ENCODE data around the gene GFRA1.

The GFRA1 gene, protein sequence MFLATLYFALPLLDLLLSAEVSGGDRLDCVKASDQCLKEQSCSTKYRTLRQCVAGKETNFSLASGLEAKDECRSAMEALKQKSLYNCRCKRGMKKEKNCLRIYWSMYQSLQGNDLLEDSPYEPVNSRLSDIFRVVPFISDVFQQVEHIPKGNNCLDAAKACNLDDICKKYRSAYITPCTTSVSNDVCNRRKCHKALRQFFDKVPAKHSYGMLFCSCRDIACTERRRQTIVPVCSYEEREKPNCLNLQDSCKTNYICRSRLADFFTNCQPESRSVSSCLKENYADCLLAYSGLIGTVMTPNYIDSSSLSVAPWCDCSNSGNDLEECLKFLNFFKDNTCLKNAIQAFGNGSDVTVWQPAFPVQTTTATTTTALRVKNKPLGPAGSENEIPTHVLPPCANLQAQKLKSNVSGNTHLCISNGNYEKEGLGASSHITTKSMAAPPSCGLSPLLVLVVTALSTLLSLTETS

GRCh38 chr10:116272440-116273283, at the start of gene GFRA1:
TSS of gene GFRA1 (minus strand) at chr10:116273206. CDS start at chr10:116272029, 1,177 bp downstream.
- peak; percentile 1 for DNase-seq

GRCh38 chr10:116316503-116316902, 43.5 kb upstream of the GFRA1 start:
- peak; percentile 1 for DNase-seq

DNA sequence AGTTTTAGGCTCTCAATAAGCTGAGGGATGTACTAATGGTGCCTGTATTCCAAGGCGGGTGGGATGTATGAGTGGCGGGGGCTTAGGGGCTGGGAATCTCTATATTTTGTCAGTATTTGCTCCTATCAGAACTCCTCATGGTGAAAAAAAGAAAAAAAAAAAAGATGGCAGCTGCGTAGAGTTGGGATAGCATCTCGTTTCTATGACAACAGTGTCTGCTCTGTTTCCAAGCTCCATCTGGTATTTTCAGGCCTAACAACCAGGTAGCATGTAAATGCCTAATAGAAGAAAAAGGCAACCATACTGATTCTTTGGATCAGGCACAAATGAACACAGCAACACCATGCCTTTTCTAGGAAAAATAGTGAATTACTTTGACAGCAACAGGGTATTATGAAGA, 39.5 kb upstream of the GFRA1 start:
- DNase-seq: no peak

DNA sequence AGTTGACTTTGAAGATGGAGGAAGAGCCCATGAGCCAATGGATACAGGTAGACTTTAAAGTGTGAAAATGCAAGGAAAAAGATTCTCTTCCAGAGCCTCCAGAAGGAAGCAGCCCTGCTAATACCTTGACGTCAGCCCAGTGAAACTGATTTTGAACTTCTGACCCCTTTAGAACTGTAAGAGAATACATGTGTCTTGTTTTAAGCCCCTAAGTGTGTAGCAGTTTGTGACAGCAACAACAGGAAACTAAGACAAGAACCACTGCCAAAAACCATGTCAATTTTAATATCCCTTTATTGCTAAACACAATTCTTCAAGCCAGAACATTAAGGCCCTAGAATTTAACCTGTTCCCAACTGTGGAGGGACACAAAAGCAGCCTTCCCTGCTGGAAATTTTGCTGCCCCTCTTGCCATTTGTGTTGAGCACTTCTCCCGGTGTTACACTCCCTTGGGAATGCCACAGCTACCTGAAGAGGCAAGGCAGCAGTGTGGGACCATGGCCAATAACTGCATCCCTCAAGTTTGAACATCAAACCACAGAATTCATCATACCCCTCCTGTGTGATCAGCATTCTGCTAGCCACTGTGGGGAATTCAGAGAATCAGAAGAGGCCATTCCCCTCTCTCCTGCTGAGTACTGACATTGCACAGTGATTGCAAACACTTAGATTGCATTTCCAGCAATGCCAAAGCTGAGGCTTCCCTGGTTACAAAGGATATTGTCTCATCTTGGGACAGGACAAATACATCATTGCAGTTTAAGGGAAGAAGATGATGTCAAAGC, 38.9 kb upstream of the GFRA1 start:
- no peak for DNase-seq

DNA sequence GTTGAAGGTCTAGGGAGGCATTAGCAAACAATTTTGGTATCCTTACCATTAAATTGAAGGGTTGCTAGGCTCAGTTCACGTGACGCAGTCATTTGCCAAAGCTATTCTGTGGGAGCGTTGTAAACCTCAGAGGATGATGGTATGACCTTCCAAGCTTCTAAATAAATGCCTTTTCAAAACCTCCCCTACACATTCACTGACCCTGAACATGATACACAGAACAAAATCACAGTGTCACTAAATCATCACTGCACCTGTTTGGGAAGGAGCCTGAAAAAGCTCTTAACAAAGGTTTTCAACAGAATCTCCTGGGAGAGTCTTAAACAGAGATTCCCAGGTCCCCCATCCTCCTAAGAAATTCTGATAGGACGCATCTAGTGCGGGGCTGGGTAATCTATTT, 38.0 kb upstream of the GFRA1 start:
- no peak for DNase-seq

DNA sequence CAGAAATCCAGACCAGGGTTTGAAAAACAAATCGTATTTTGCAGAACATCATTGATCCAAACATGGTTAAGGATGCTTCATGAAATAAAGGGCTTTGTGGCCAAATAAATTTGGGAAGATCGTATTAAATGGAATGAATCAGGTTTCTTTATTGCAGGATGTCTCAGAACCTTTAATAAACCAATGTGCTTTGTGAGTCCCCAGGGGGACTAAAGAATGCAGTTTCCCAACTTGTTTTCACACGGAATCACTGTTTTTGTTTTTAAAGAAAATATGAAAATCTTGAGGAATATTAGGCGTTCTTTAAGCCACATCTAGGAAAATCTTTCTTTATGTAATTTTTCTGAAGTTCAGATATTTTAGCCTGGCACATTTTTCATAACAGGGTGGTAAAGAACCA, 34.4 kb upstream of the GFRA1 start:
- no peak for DNase-seq

DNA sequence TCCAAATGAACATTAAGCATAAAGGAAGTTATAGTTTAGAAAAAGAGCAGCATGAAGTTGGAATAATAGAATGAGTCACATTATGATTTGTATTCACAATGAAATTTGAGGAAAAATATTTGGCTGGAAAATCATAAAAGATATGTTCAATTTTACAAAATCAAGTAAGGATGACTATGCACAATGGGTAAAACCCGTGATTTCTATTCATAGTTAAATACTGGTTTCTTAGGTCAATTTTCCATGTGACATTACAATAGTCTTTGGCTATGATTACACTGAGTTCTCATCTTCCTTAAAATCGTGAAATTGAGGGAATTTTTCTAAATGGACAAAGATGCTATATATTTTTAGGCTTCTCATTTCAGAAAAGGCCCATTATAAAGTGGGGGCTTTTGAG, 33.8 kb upstream of the GFRA1 start:
- DNase-seq: no peak

DNA sequence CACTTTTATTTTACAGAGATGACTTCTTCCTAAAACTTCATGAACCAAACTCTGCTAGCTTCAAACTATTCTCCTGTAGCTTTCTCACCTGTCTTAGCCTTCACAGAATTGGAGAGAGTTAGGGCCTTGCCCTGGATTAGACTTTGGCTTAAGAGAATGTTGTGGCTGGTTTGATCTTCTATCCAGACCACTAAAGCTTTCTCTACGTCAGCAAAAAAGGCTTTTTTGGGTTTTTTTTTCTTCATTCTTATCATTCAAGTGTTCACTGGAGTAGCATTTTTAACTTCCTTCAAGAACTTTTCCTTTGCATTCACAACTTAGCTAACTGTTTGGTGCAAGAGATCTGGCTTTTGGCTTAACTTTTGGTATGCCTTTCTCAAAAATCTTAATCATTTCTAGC, 31.9 kb upstream of the GFRA1 start:
- no peak for DNase-seq

DNA sequence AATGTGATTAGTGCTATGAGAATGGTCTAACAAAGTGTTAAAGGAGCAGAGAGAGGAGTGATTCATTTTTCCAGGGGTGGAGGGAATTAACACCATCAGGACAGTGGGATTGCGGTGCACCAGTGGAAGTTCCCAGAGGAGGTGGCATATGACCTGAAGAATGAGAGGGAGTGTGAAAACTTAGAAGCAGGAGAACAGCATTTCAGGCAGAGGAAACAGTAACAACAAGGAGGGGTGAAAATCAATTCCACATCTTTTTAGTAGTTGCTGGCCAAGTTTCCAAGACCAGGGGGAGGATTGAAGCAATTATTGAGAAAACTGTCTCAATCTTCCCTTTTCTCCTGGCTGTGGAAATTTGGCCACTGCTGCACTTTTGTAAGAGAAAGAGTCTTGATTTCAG, 27.5 kb upstream of the GFRA1 start:
- no peak for DNase-seq

GRCh38 chr10:116298586-116298985, 25.6 kb upstream of the GFRA1 start:
- no peak for DNase-seq

GRCh38 chr10:116296291-116296721, 23.3 kb upstream of the GFRA1 start:
- DNase-seq: no peak

DNA sequence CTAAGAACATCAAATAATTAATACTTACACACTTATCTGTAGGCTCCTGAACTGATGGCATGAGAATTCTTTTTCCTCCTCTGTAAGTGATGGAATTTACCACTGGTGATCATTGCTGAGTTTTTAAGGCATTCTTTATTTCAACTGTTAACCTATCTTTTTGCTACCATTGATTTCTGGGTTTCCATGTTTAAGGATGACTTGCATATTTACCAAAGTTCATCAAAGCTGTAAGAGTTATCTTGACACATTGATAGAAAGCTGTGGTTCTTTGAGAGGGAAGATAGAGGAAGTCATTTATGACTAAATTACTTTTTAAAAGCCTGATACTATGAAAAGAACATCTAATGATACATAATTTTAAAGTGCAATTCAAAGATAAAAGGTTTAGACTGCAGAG, 19.5 kb upstream of the GFRA1 start:
- no peak for DNase-seq

DNA sequence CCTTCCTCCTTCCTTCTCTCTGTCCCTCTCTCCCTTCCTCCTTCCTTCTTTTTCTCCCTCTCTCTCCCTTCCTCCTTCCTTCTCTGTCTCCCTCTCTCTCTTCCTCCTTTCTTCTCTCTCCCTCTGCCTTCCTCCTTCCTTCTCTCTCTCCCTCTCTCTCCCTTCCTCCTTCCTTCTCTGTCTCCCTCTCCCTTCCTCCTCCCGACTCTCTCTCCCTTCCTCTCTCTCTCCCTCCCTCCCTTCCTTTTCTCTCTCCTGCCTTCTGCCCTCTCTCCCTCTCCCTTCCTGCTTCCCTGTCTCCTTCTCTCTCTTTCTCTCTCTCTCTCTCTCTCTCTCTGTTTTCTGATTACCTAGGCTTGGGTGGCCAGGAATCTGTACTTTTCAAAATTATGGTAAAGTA, 16.6 kb upstream of the GFRA1 start:
- DNase-seq: no peak

DNA sequence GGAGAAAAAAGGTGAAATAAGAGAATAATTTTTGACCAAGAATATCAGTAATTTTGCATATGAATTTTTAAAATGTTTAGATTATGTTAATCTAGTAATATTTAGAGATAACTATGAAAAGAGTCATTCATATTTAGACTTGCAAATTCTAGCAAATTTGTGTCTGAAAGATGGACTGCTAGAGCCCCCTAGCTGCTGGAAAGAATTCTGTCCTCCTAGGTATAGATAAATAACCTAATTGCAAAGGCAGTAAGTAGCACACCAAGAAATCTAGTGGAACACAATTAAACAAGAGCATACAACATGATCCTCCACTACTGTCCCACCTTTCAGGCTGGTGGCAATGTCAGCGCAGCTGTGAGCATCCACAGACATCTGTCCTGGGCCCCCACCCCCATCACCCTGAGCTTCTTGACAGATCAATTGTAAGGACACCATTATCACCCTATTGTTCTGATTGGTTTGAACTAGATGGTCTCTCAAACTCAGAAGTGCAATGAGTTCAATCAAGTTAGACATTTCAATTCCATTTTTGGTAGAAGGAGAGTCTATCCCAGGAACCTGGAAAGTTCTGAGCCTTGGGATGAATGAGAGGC, 15.0 kb upstream of the GFRA1 start:
- DNase-seq: peak; percentile 62

- no peak for DNase-seq
Measured at GRCh38 chr10:116286626-116287200, 13.7 kb upstream of the GFRA1 start.

DNA sequence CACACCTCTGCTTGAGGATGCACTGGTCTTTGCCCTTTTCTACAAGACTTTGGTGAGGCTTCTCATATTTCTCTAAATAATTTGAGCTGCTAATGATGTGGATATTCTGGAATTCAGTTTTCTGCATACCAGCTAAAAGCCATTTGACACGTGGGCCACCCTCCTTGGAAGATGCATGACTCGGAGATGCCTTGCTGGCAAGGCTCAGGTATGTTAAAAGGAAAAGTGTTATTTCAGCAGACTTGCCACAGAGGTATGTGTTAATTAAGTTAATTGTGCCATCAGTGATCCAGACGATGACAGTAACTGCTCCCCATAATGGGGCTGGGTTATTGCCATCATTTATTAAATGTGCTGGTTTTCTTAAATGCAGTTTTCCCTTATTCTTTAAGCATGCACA, 8.8 kb upstream of the GFRA1 start:
- no peak for DNase-seq

- no peak for DNase-seq
Measured at GRCh38 chr10:116278846-116279245, 5.8 kb upstream of the GFRA1 start.

- no peak for DNase-seq
Measured at GRCh38 chr10:116276981-116277380, 4.0 kb upstream of the GFRA1 start.

DNA sequence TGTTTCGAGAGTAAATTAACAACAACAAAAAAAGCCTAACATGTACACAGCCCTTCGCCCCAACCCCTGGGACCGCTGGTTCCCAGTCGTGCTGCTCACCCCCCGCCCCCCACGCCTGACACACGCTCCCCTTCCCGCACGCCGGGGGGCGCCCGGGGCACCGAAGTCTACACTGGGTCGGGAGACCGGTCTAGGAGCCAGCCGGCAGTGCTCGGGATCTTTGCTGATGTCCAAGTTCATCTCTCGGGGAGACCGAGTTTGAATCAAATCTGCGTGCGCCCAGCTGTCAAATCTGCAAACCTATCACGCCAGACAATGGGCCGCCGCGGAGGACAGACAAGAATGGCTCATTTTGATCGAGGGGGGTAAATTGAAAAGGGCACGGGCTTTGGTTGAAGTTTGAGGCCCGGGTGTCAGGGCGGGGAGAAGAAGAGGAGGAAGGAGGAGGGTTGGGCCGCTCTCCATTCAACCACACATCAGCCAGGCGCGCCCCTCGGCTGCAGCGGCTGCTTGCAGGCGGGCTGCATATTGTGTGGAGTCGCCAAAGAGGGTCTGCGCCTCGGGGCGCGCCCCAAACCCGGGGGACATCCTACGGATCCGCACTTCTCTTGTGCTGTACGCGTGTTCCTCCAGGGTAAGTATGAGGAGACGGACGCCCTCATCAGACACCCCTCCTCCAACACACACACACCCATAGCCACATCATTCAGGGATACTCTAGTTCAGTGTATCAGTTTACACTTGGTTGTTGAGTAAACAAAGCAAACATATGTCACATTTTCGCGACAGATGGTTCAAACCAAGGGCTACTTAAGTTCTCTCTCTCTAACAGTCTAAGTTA, 1.3 kb upstream of the GFRA1 start:
- no peak for DNase-seq

DNA sequence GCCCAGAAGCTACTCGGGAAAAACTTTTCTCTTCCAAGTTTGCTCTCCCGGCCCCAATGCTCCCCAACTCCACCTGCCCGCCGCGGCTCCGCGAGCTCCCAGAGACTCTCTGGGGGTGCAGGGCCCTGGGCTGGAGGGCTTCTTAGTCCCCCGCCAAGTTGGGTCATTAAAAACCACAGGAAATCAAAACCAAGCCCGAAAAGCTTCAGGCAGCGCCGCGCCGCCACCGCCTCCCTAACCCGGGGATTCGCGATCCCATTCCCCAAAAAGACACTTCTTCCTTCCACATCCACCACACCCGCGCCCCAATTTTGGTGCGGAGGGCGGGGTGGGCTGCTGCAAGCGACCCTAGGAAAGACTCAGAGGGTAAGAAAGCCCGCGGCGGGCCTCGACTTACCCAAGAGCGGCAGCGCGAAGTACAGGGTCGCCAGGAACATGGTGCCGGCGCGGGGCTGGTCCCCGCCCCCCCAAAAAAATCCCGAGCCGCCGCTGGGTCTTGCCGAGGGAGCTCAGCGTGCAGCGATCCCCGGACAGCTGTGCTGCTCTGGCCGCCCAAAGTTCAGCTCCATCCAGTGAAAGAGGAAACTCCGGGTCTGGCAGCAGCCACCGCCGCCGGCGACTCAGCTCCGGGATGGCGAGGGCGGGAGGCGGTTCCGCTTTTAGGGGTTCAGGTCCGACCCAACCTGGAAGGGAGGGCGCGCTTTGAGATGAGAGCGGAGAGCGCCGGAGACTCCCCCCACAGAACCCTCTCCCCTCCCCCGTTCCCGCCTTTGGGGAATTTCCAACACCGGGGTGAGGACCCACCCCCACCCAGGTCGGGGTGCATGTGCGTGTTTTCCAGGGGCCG, 1.2 kb downstream of the GFRA1 start:
- peak; percentile 16 for DNase-seq

Measured in hematopoietic multipotent progenitor cell treated with erythropoietin and hydrocortisone succinate and interleukin-3 and kit ligand, for 6 days (in vitro differentiated cells).